HG02885 (cell line): ENCODE results near the gene STAM.
A peak's percentile ranks its signal among the peaks of the same experiment; 100 is the strongest.

Experiments used
- ATAC-seq: cut with Tn5 transposase; IDR thresholded peaks from one replicate; pipeline ENCODE4 v1.9.1; 2021; ENCODE audit warnings: mild to moderate bottlenecking; ENCODE audit not compliant: unreplicated experiment, poor library complexity

Gene STAM

DNA sequence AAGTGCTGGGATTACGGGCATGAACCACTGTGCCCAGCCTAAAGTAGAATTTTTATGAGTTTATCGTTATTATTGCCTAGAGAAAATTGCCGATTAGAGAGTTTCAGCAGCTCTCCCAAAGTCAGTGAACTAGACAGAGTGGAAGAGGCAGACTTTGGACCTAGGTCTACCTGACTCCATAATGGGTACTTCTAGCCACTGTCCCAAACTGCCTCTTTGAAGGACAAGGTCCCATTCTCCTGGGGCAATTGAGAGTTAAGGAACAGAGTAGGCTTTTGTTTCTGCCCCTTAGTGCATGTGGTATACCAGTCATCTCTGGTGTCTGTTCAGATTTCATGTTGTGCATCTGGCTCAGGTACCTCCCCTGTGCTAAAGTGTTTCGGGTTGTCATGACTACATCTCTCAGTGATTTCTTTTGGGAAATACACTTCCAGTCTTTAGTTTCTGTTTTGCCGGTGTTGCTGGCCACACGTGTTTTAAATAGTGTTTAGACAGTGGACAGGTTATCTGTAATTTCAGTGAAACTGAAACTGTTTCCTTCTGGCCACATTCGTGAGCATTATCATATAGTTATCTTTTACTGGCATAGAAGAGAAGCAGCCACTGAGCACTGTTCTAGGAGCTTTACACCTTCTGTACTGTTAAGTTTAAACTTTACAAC lies 112.7 kb downstream of the STAM start:
- peak; percentile 92 for ATAC-seq

DNA sequence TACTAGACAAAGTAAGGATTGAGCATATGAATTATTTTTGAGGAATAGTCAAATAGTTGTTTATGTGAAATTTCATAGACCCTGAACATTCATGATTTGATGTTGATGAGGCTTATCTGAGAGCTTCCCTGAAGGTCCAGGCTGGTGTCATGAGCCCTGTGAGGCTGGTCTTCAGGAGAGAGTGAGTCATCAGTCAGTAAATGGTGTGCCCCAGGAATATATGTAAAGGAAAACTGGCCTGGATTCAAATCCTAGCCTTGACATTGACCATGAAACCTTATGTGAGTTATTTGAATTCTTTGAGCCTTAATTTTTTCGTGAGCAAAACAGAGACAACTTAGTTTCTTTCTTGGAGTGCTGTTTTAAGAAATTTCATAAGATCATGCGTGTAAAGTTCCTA lies 114.2 kb downstream of the STAM start:
- no peak for ATAC-seq

DNA sequence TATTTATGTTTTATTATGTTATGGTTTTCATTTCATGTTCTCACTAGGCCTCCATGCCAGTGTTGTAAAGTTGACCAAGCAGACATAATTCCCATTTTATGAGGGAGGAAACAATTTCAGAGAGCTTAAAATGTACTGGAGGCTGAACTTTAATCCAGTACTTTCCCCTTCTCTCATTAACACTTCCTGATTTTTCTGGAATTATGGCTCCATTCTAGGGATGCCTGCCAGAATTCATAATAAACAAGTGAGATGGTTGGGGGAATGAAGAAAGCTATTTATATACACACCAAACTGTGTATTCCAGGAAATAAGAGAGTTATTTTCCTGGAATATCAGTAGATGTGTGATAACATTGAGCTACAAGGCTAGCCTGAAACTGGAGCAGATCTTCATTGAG lies 114.9 kb downstream of the STAM start:
- no peak for ATAC-seq

DNA sequence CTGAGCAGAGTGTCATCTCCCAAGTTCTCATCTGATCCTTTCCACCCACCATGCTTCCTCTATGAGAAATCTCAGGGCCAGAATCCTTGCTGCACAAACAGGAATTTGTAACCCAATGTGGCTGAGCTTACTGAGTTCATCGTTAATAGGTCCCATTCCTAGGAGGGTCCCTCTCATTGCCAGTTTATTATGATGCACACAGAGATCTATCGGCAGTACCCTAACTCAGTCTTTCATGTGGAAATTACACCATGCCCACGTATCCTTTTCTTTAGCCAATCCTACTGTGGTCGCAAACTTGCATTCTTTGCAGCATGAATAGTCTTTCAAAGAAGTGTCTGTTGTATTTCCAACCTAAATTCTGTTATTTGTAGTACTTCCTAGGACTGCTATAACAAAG lies 120.2 kb downstream of the STAM start:
- no peak for ATAC-seq

DNA sequence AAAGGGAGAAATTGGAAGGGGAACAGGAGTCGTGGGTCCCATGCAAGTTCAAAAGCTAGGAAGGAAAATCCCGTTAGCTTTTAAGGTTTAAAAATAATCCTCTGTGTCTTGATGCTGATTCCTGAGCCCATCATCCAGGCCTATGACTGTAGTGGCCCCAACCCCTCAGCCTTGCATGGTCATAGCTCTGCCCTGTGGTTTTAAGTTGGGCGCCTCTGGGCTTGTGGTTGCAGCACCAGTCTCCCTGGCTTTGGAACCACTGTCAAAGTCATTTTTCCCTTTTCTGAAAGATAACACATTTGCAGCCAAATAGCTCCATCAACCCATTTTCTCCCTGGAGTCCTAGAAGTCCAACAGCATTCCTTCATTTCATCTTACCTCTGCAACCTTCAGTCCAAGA lies 121.7 kb downstream of the STAM start:
- no peak for ATAC-seq
